Neural progenitor cell (in vitro differentiated cells): ENCODE data around the gene KRTAP5-6.

Experiments
- EZH2phosphoT487 ChIP-seq: fragments of 200-600 bp; sonication (generic); IDR thresholded peaks from 2 replicates; pipeline ENCODE4 v1.6.1; 2017; ENCODE audit warnings: antibody characterized with exemption
- TF ChIP-seq, protein P1 (sequence below): fragments of 200-600 bp; sonication (generic); IDR thresholded peaks from 2 replicates; pipeline ENCODE4 v1.5.1; 2017; ENCODE audit warnings: antibody characterized with exemption, mild to moderate bottlenecking

GRCh38 chr11:1654388-1655167 lies 42.4 kb upstream of the KRTAP5-6 start:
- TF ChIP-seq, protein P1, sequence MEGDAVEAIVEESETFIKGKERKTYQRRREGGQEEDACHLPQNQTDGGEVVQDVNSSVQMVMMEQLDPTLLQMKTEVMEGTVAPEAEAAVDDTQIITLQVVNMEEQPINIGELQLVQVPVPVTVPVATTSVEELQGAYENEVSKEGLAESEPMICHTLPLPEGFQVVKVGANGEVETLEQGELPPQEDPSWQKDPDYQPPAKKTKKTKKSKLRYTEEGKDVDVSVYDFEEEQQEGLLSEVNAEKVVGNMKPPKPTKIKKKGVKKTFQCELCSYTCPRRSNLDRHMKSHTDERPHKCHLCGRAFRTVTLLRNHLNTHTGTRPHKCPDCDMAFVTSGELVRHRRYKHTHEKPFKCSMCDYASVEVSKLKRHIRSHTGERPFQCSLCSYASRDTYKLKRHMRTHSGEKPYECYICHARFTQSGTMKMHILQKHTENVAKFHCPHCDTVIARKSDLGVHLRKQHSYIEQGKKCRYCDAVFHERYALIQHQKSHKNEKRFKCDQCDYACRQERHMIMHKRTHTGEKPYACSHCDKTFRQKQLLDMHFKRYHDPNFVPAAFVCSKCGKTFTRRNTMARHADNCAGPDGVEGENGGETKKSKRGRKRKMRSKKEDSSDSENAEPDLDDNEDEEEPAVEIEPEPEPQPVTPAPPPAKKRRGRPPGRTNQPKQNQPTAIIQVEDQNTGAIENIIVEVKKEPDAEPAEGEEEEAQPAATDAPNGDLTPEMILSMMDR, result no peak
- no peak for TF ChIP-seq EZH2phosphoT487
